GM19467 (cell line): ENCODE results near the gene CFD.
"Not testable (repeated sequence)": the region's sequence is repeated elsewhere in the genome, so short reads cannot be mapped to it uniquely, and the experiment has no call there.

ENCODE experiments used
- ATAC-seq: cut with Tn5 transposase; IDR thresholded peaks from one replicate; pipeline ENCODE4 v1.9.1; 2021; ENCODE audit warnings: mild to moderate bottlenecking, moderate library complexity; ENCODE audit not compliant: unreplicated experiment

Gene CFD

DNA sequence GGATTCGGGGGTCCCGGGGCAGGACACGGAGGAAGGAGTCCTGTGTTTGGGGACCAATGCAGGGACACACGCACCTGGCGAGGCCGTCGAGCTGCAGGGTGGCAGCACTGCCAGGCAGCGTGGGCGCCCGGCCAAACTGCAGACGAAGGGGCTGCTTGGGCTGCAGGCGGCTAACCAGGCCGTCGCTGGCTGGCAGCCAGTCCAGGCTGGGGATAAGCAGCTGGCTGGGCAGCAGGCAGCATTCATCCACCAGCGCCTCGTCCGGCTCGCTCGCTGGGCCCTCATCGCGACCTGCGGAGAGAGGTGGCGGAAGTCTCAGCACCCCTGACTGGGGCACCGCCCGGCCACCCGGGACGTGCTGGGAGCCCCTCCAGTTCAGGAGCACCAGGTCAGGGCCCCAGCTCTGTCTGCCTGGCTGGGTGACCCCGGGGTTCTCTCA lies 11.5 kb downstream of the CFD start:
- no peak for ATAC-seq

DNA sequence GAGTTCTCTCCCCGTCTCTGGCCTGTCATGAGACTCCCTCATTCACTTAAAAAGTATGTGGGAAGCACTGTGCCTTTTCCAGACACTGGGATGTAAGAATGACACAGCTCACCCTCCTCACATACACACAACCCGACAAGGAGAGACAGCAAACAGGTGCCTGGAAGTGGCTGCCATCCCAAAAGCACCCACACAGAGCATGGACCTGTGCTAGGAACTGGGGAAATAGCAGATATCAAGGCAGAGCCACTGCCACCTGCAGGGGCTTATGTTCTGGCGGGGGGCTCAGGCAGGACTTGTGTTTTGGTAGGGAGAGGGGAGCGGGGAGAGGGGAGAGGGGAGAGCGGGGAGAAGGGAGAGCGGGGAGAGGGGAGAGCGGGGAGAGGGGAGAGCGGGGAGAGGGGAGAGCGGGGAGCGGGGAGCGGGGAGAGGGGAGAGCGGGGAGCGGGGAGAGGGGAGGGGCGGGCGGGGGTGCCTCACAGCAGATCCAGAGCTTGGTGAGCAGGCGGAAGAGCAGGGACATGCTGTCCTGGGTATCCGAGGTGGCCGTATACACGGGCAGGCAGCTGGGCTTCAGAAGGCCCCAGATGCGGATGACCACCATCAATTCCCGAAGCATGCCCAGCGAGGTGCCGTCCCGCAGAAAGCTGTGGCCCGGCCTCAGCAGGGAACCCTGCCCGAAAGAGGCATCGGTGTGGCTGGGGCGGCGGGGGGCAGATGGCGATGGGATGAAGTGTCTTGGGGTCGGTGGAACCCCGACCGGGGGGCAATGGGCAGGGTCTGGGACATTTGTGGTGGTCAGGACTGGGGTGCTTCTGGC lies 12.2 kb downstream of the CFD start:
- ATAC-seq: no peak

DNA sequence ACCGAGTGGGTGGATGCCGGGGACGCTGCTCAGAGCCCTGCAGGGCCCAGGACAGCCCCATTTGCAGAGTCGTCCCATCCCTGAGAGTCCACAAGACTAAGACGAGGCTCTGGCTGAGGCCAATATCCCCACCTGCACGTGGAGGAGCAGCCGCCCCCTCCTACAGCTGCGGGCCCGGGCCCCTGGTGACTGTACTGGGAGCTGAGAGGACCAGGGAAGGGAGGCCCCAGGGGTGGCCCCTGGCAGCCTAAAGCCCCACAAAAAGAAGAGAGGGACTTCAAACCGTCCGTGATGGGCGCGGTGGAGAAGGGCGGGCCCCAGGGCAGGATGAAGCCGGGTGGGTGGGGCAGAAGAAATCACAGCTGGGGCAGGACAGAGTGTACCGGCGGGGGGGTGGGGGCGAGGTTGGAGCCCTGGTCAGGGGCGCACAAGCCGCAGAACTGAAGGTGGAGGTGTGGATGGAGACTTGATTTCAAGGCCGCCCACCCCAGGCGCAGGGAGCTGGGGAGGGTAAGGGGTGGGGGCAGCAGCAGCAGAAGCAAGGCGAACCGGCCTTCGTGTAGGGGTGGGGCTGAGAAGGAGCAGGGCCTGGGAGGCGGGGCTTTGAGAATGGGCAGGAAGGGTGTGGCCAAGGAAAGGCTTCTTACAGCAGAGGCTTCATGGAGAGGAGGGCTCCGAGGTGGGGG lies 12.9 kb downstream of the CFD start:
- ATAC-seq: peak; percentile 32

DNA sequence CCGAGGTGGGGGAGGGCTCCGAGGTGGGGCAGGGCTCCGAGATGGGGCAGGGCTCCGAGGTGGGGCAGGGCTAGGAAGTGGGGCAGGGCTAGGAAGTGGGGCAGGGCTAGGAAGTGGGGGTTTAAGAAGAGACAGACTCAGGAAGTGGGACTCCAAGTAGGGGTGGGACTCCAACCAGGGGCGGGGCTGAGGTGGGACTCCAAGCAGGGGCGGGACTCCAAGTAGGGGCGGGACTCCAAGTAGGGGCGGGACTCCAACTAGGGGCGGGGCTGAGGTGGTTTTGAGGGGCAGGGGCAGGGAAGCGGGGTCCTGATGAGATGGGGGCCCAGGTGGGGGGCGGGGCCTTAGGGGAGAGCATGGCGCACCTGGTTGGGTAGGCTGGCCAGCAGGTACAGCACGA lies 13.6 kb downstream of the CFD start:
- ATAC-seq: no peak

DNA sequence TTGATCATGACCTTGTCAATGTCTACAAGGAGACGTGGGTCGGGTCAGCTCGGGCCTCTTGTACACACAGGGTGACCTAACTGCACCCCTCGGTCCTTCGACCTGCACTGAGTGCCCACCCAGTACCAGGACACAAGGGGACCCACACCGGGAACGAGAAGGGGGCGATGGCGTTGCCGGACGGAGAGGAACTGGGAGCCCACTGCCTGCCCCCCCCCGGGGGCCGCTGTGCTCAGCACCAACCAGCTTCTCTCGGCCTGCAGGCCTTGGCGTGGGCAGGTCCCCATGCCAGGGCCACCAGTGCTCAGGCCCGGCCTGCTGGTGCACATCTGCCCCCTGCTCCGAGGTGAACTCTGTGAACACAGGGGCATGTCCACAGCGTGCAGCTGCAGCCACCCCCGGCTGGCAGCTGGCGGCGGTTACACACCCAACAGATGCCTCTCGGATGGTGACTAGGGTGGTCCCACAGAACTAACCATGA lies 14.1 kb downstream of the CFD start:
- ATAC-seq: no peak

DNA sequence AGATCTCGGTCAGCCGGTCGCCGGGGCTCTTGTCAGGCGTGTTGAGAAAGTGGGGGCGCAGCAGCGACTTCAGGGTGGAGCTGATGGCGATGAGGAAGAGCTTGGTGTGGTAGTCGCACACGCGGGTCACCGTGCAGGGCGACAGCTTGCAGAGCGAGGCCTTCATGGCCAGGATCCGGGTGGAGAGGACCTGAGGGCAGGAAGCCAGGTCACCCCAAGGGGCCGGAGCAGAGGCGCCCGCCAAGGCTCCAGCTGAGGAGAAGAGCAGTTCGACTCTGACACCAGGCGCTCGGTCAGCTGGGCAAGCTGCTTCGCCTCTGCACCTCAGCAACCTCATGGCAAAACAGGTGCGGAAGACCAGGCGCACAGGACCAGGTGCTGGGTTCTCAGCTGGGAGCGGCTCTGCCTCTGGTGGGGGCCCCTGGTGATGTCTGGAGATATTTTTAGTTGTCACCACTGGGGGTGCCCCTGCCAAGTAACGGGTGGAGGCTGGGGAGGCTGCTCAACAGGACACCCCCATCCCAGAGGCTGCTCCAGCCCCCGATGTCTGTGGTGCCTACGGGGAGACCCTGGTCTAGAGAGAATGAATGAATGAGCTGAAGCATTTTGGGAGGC lies 15.9 kb downstream of the CFD start:
- ATAC-seq: no peak

DNA sequence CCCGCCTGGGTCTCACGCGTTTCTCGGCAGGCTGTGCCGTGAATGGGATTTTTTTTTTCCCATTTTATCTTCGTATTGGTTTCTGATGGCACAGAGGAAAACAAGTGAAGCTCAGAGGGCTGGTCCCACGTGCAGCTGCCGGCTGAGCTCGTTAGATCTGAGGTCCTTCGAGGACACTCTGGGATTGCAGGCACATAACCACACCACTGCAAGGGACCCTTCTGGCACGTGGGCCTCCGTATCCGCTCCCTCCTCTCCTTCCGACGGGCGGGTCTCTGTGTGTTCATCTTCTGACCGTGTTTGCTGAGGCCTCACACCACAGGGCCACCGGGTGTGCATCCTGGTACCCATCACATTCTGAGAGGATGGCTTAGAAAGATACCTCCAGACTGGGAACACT lies 16.6 kb downstream of the CFD start:
- no peak for ATAC-seq

DNA sequence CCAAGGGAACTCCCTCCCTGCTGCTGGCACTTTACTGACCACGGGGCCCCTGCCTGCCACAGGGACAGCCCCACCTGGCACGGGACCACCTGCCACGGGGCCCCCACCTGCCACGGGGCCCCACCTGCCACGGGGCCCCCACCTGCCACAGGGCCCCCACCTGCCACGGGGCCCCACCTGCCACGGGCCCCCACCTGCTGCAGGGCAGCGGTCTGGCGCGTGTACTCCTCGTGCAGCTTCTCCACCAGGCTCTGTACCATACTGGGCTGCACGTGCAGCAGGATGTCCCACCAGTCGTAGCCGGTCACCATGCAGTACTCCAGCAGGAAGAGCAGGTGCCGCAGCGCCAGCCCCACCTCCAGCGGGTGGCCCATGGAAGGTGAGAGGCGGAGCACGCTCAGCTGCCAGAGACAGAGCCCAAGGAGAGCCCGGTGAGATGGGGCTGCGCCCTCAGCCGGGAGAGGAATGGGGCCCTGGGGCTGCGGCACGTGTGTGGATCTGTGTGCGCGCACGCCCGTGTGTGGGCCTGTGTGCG lies 17.4 kb downstream of the CFD start:
- ATAC-seq: no peak

DNA sequence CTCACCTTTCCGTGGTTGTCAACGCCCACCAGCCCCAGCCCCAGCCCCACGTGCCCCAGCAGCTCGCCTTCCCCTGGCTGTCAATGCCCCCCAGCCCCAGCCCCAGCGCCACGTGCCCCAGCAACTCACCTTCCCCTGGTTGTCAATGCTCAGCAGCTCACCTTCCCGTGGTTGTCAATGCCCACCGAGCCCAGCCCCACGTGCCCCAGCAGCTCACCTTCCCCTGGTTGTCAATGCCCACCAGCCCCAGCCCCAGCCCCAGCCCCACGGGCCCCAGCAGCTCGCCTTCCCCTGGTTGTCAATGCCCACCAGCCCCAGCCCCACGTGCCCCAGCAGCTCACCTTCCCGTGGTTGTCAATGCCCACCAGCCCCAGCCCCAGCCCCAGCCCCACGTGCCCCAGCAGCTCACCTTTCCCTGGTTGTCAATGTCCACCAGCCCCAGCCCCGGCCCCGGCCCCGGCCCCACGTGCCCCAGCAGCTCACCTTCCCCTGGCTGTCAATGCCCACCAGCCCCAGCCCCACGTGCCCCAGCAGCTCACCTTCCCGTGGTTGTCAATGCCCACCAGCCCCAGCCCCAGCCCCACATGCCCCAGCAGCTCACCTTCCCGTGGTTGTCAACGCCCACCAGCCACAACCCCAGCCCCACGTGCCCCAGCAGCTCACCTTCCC lies 18.7 kb downstream of the CFD start:
- ATAC-seq: not testable (repeated sequence)

DNA sequence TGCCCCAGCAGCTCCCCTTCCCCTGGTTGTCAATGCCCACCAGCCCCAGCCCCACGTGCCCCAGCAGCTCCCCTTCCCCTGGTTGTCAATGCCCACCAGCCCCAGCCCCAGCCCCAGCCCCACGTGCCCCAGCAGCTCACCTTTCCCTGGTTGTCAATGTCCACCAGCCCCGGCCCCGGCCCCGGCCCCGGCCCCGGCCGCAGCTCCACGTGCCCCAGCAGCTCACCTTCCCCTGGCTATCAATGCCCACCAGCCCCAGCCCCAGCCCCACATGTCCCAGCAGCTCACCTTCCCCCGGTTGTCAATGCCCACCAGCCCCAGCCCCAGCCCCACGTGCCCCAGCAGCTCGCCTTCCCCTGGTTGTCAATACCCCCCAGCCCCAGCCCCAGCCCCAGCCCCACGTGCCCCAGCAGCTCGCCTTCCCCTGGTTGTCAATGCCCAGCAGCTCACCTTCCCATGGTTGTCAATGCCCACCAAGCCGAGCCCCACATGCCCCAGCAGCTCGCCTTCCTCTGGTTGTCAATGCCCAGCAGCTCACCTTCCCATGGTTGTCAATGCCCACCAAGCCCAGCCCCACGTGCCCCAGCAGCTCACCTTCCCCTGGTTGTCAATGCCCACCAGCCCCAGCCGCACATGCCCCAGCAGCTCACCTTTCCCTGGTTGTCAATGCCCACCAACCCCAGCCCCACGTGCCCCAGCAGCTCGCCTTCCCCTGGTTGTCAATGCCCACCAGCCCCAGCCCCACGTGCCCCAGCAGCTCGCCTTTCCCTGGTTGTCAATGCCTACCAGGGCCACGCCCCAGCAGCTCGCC lies 19.5 kb downstream of the CFD start:
- ATAC-seq: not testable (repeated sequence)

DNA sequence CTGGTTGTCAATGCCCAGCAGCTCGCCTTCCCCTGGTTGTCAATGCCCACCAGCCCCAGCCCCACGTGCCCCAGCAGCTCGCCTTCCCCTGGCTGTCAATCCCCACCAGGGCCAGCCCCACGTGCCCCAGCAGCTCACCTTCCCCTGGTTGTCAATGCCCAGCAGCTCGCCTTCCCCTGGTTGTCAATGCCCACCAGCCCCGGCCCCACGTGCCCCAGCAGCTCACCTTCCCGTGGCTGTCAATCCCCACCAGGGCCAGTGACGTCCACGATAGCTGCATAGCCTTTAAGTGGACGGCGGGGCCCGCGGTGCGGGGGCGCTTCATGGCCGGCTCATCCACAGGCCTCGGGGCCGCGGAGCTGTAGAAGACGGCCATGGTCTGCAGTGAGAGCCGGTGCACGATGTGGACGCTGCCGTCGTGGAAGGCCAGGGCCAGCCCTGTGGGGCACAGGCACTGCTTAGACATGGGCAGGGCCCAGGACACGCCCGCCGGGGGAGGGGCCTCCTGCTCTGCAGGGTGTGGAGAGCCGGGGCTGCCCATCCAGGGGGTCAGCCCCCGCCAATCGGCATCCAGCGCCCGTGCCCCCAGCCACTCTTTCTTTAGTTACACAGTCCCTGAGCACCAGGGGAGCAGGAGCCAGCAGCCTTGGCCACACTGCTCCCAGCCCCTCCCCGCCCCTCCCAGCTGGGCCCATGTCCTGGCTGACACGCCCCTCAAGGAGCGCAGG lies 20.4 kb downstream of the CFD start:
- ATAC-seq: no peak

DNA sequence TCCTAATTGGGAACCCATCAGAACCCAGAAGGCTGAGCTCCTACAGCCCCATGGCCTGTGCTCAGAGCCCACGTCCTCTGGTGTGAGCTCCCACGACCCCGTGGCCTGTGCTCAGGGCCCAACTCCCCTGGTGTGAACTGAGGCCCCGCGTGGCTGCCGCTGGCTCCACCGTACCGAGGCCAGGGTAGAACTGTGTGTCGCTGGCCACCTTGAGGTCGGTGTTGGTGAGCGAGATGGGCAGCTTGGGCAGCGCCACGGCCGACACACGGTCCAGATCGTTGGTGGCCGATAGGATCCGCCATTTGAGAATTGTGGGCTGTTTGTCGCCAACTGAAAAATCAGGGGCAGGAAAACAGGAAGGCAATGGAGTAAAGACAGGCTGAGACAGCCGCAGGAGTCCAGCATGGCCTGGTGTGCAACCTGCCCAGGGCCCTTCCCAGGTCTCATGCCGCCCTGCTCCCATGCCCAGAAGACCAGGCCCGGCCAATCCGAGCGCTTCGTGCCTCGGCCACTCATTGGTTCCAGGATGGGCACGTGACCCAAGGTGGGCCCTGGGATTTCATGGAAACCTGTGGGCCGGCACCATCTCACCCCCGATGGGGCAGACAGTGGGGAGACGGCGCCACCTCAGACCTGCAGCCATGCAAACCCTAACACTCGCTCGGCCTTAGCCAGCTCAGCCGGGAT lies 22.1 kb downstream of the CFD start:
- no peak for ATAC-seq

DNA sequence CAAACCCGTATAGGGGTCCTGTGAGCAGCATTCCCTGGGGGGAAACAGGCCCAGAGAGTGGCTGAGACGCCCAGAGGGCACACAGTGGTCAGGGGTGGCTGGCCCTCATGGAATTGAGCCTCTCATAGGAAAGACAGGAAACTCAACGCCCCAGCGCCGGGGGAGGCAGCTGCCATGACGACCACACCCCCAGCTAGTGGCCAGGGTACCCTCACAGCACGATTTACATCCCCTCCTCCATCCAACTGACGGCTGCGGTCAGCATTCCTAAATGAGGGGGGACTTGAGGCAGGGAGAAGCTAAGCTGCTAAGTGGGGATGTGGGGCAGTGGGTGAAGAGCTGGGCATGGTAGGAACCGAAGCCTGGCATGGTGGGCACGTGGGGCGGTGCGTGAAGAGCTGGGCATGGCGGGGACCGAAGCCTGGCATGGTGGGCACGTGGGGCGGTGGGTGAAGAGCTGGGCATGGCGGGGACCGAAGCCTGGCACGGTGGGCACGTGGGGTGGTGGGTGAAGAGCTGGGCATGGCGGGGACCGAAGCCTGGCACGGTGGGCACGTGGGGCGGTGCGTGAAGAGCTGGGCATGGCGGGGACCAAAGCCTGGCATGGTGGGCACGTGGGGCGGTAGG lies 23.5 kb downstream of the CFD start:
- ATAC-seq: no peak

DNA sequence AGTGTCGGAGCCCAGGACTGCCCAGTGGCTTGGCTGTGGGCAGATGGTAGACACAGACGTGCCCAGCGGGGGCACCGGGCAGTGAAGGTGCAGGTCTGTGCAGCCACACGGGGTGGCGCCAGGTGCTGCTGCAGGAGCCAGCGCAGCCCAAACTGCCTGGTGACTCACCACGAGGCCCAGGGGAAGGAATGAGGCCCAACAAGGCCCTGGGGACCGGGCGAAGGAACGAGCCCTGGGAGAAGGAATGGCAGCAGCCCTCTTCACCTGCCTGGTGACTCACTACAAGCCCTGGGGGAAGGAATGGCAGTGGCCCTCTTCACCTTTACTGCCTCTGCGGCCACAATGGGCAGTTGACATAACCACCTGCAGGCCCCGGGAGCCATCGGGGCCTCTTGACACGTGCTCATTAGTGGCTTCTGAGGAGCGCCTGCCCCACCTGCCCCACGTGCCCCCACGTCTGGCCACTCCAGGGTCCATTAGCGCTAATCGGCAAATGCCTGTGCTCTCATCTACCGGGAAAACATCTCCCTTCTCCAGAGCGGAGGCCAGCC lies 24.3 kb downstream of the CFD start:
- ATAC-seq: no peak

DNA sequence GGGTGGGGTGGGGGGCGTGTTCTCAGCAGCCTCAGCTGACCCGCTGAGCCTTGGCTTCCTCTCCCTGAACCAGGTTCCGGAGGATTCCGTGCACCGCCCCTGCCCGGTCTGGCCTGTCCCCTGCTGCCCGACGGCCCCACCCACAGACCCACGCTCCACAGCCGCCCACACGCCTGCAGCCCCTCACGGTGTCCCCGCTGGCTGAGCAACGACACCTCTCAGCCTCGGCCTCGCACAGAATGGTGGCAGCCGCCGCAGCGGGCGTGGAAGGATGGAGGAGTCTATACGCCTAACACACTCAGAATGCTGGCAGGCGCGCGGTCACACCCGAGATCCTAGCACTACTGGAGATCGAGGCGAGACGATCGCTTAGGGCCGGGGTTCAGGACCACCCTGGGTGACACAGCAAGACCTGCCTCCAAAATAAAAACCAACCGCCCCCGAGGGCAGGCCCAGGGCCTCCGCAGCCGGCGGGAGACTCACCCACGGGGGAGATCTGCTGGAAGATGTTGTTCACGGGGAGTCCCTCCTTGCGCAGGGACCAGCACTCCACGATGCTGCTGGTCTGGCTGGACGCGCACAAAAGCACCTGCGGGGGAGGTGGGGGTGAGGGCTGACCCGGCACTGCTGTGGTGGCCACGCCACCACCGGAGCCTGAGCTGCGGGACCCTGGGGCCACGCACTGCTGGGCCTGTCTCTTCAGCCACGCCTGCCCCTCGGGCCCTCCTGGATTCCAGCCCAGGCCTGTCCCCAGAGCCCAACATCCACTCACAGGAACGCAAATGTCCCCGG lies 25.2 kb downstream of the CFD start:
- no peak for ATAC-seq

DNA sequence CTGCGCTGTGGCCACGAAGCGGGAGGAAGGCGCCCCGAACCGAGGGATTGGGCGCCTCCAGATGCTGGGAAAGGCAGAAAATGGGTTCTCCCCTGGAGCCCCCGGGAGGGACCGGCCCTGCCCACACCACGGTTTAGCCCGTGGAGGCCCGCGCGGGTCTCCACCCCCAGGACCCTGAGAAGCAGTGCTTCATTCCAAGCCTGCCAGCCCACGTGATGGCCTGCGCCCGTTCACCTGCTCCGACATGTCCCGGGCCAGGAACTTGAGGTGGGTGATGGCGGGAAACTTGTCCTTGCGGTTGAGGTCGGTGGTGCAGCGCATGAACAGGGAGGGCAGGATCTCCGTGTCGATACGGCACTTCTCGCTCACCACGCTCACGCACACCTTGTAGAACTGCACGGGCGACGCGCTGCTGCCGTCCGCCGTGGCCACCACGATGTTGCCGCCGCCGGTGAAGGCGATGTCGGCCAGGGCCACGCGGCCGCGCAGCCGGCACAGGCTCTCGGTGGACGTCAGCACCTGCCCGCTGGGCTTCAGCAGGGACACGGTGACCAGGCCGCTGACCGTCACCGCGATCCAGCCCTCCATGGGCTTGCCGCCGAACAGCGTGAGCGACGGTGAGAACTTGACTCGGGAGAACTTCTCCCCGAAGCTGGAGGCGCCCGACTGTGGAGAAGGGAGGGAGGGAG lies 26.2 kb downstream of the CFD start:
- no peak for ATAC-seq

DNA sequence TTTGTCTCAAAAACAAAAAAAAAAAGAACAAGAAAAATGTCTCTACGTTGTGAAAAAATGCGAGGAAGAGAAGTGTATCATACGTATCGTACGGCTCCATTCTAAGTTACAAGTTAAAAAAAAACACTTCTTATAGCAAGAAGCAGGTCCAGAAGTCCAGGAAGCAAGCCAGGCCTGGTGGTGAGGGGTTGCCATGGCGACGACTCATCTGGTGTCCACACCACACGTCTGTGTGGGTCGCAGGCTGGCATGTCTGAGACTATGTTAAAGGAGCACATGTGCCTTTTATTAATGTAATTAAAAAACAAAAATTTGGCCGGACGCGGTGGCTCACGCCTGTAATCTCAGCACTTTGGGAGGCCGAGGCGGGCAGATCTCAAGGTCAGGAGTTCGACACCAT lies 27.6 kb downstream of the CFD start:
- no peak for ATAC-seq
